HEK293 (cell line): ENCODE measurements around the gene MYZAP.

Experiments used
- CTCF ChIA-PET: fragments of 350-600 bp; formaldehyde crosslinking; extraction: SDS; loops from one replicate; lab custom pipeline; 2021; ENCODE audit warnings: antibody characterized with exemption; lab: Yijun Ruan, JAX
- POLR2A ChIA-PET: fragments of 300-600 bp; formaldehyde crosslinking; extraction: SDS; loops from one replicate; lab custom pipeline; 2020; ENCODE audit warnings: antibody characterized with exemption, inconsistent platforms; lab: Yijun Ruan, JAX
- H3K27ac ChIP-seq: fragments of 200-500 bp; sonication (Bioruptor generic); 2 replicates; pipeline ENCODE4 v1.5.1; 2014; ENCODE audit warnings: low read depth, low read length, control low read depth, inconsistent platforms; ENCODE audit errors: extremely low read depth
- H3K36me3 ChIP-seq, 2 experiments: fragments of 200-500 bp in 1 of 2; sonication (Bioruptor generic) in 1 of 2; 1 replicate in 1 of 2; 2 replicates in 1 of 2; pipeline ENCODE4 v1.5.1; 2014 to 2017; ENCODE audit warnings: inconsistent platforms in 2 of 2, low read length in 2 of 2; ENCODE audit not compliant: control insufficient read depth in 2 of 2, insufficient read depth in 1 of 2
- H3K4me1 ChIP-seq: fragments of 200-500 bp; sonication (Bioruptor generic); 2 replicates; pipeline ENCODE4 v1.5.1; 2014; ENCODE audit warnings: mild to moderate bottlenecking, low read length, inconsistent platforms; ENCODE audit not compliant: control insufficient read depth, insufficient read depth
- H3K4me3 ChIP-seq: 2 replicates; pipeline ENCODE4 v1.5.1; 2011; ENCODE audit warnings: low read depth, mild to moderate bottlenecking, control low read depth, low read length, moderate library complexity
- H3K9me3 ChIP-seq: fragments of 200-500 bp; sonication (Bioruptor generic); 2 replicates; pipeline ENCODE4 v1.5.1; 2014; ENCODE audit warnings: low read depth, low read length, inconsistent platforms; ENCODE audit not compliant: control insufficient read depth, insufficient read depth
- HOXC10 ChIP-seq: sonication (generic); formaldehyde crosslinking; IDR thresholded peaks from 2 replicates; pipeline ENCODE4 v1.8.1; 2023; ENCODE audit warnings: mild to moderate bottlenecking, missing genetic modification reagents
- KLF16 ChIP-seq: fragments of 450-650 bp; formaldehyde crosslinking; IDR thresholded peaks from 2 replicates; pipeline ENCODE4 v1.5.1; 2017; ENCODE audit warnings: missing biosample characterization, missing genetic modification characterization
- ZBTB10 ChIP-seq: fragments of 450-650 bp; formaldehyde crosslinking; IDR thresholded peaks from 2 replicates; pipeline ENCODE4 v1.5.1; 2016; ENCODE audit warnings: missing biosample characterization, missing genetic modification characterization
- ZBTB48 ChIP-seq: fragments of 450-650 bp; formaldehyde crosslinking; IDR thresholded peaks from 2 replicates; pipeline ENCODE4 v1.5.1; 2016; ENCODE audit warnings: missing biosample characterization, missing genetic modification characterization
- ZFP41 ChIP-seq: fragments of 450-650 bp; formaldehyde crosslinking; IDR thresholded peaks from 2 replicates; pipeline ENCODE4 v1.5.1; 2016; ENCODE audit warnings: missing biosample characterization, missing genetic modification characterization, borderline replicate concordance
- ZFP69B ChIP-seq: fragments of 450-650 bp; formaldehyde crosslinking; IDR thresholded peaks from 2 replicates; pipeline ENCODE4 v1.5.1; 2016; ENCODE audit warnings: missing biosample characterization, missing genetic modification characterization
- ZNF148 ChIP-seq: fragments of 450-650 bp; formaldehyde crosslinking; IDR thresholded peaks from 2 replicates; pipeline ENCODE4 v1.5.0; 2017; ENCODE audit warnings: missing biosample characterization, missing genetic modification characterization, borderline replicate concordance
- ZNF423 ChIP-seq: fragments of 450-650 bp; formaldehyde crosslinking; IDR thresholded peaks from 2 replicates; pipeline ENCODE4 v1.5.1; 2016; ENCODE audit warnings: missing biosample characterization, missing genetic modification characterization
- ZNF488 ChIP-seq: fragments of 450-650 bp; formaldehyde crosslinking; IDR thresholded peaks from 2 replicates; pipeline ENCODE4 v1.5.1; 2016; ENCODE audit warnings: missing biosample characterization, missing genetic modification characterization
- ZNF514 ChIP-seq: fragments of 450-650 bp; formaldehyde crosslinking; IDR thresholded peaks from 2 replicates; pipeline ENCODE4 v1.5.1; 2016; ENCODE audit warnings: missing biosample characterization, missing genetic modification characterization
- ZNF560 ChIP-seq: fragments of 450-650 bp; formaldehyde crosslinking; IDR thresholded peaks from 2 replicates; pipeline ENCODE4 v1.5.1; 2017; ENCODE audit warnings: missing biosample characterization, missing genetic modification characterization, borderline replicate concordance
- ZNF660 ChIP-seq: fragments of 450-650 bp; IDR thresholded peaks from 2 replicates; pipeline ENCODE4 v1.5.1; 2018; ENCODE audit warnings: missing biosample characterization, mild to moderate bottlenecking, missing genetic modification characterization
- ZNF670 ChIP-seq: fragments of 450-650 bp; formaldehyde crosslinking; IDR thresholded peaks from 2 replicates; pipeline ENCODE4 v1.5.1; 2016; ENCODE audit warnings: missing biosample characterization, missing genetic modification characterization, low read depth
- ZNF692 ChIP-seq: fragments of 450-650 bp; formaldehyde crosslinking; IDR thresholded peaks from 2 replicates; pipeline ENCODE4 v1.5.1; 2016; ENCODE audit warnings: missing biosample characterization, missing genetic modification characterization
- ZNF785 ChIP-seq: fragments of 450-650 bp; formaldehyde crosslinking; IDR thresholded peaks from 2 replicates; pipeline ENCODE4 v1.5.1; 2016; ENCODE audit warnings: missing biosample characterization, missing genetic modification characterization
- ZSCAN4 ChIP-seq: fragments of 450-650 bp; formaldehyde crosslinking; IDR thresholded peaks from 2 replicates; pipeline ENCODE4 v1.5.1; 2017; ENCODE audit warnings: missing biosample characterization, missing genetic modification characterization

MYZAP gene

GRCh38 chr15:57563416-57563815 is 28.3 kb upstream of the MYZAP start:
- Histone ChIP-seq H3K9me3 (no peaks in the 10 kb centered on the region), H3K4me1 (no peaks in the 10 kb centered on the region)
- CTCF ChIA-PET: no interaction called here
- TF ChIP-seq ZBTB10 (tag by site-specific recombination): no peak
- TF ChIP-seq ZNF148 (tag by site-specific recombination): no peak
- no peak for TF ChIP-seq ZNF423
- TF ChIP-seq ZNF785 (tag by site-specific recombination): no peak
- TF ChIP-seq, all 188 proteins: peak for 0
- H3K27ac ChIP-seq: no peak overlapping the region
- POLR2A ChIA-PET: no interaction called here
- no peak overlapping the region for H3K4me3 ChIP-seq
- H3K36me3 ChIP-seq: no peaks in the 10 kb centered on the region

- TF ChIP-seq ZSCAN4 (tag by site-specific recombination) (no peak), ZFP69B (tag by site-specific recombination) (no peak), ZFP41 (no peak), ZNF670 (tag by site-specific recombination) (no peak), ZNF488 (no peak), KLF16 (tag by site-specific recombination) (no peak), ZNF692 (no peak), ZNF660 (tag by site-specific recombination) (no peak)
- TF ChIP-seq, all 188 proteins: peak for 0
- Histone ChIP-seq H3K4me1 (no peaks in the 10 kb centered on the region), H3K36me3 (no peaks in the 10 kb centered on the region), H3K27ac (no peak overlapping the region), H3K9me3 (no peaks in the 10 kb centered on the region), H3K4me3 (no peak overlapping the region)
- ChIA-PET CTCF (interaction anchor here (0.6 to 1.0 kb wide), 2 partner anchors 10 to 23 kb away, joined by 3 read pairs; no protein-coding TSS in a partner anchor), POLR2A (no interaction called here)
These were observed 26.4 kb upstream of the MYZAP start for GRCh38 chr15:57565311-57565710.

GRCh38 chr15:57566834-57567233 is 24.9 kb upstream of the MYZAP start:
- H3K36me3 ChIP-seq: no peaks in the 10 kb centered on the region
- TF ChIP-seq ZNF560 (tag by site-specific recombination) (no peak), ZNF514 (tag by site-specific recombination) (no peak), ZFP69B (tag by site-specific recombination) (no peak), HOXC10 (CRISPR knock-in tag) (no peak), ZBTB48 (no peak)
- TF ChIP-seq, all 188 proteins: peak for 0
- ChIA-PET POLR2A (no interaction called here), CTCF (interaction anchor here (0.7 to 1.8 kb wide), 2 partner anchors 88 to 613 kb away, joined by 3 to 4 read pairs; no protein-coding TSS in a partner anchor)
- no peaks in the 10 kb centered on the region for H3K9me3 ChIP-seq
- no peaks in the 10 kb centered on the region for H3K4me1 ChIP-seq
- no peak overlapping the region for H3K27ac ChIP-seq
- H3K4me3 ChIP-seq: no peak overlapping the region
